ENCODE measurements around the gene RNASE13.

RNASE13 gene

GRCh38 chr14:21063479-21063878 is 28.9 kb upstream of the RNASE13 start:
- DNase-seq: no peak

- no peak for DNase-seq
These were observed 26.7 kb upstream of the RNASE13 start for GRCh38 chr14:21061347-21061668.

GRCh38 chr14:21060614-21061346 is 26.2 kb upstream of the RNASE13 start:
- no peak for DNase-seq

GRCh38 chr14:21059842-21060613 is 25.4 kb upstream of the RNASE13 start:
- no peak for DNase-seq

- no peak for DNase-seq
These were observed 24.3 kb upstream of the RNASE13 start for GRCh38 chr14:21058903-21059302.

GRCh38 chr14:21057803-21058675 is 23.4 kb upstream of the RNASE13 start, which contains the start of gene RNASE8:
Gene RNASE8, plus strand, starts transcription at chr14:21057822. Its CDS starts 71 bp downstream, at chr14:21057893.
- no peak for DNase-seq

GRCh38 chr14:21056520-21057163 is 22.0 kb upstream of the RNASE13 start:
- DNase-seq: no peak

- no peak for DNase-seq
These were observed 21.0 kb upstream of the RNASE13 start for GRCh38 chr14:21055432-21056117.

- no peak for DNase-seq
These were observed 20.1 kb upstream of the RNASE13 start for GRCh38 chr14:21054768-21055145.

GRCh38 chr14:21054123-21054767 is 19.6 kb upstream of the RNASE13 start:
- no peak for DNase-seq

GRCh38 chr14:21053184-21054122 is 18.8 kb upstream of the RNASE13 start:
- DNase-seq: no peak

GRCh38 chr14:21050597-21050996 is 16.0 kb upstream of the RNASE13 start:
- no peak for DNase-seq

GRCh38 chr14:21049271-21049673 is 14.7 kb upstream of the RNASE13 start:
- DNase-seq: no peak

GRCh38 chr14:21048638-21049037 is 14.0 kb upstream of the RNASE13 start:
- DNase-seq: no peak

GRCh38 chr14:21047378-21047781 is 12.8 kb upstream of the RNASE13 start:
- DNase-seq: no peak

GRCh38 chr14:21043974-21044618 is 9.5 kb upstream of the RNASE13 start:
- no peak for DNase-seq

- DNase-seq: no peak
These were observed 8.9 kb upstream of the RNASE13 start for GRCh38 chr14:21043387-21043973.

GRCh38 chr14:21042918-21043317 is 8.3 kb upstream of the RNASE13 start:
- no peak for DNase-seq

- DNase-seq: no peak
These were observed 7.2 kb upstream of the RNASE13 start, which contains the start of gene RNASE7 for GRCh38 chr14:21041676-21042433. Gene RNASE7, plus strand, starts transcription at chr14:21042362. Its CDS starts 631 bp downstream, at chr14:21042993.
